Left lung (tissue), 10 donors: ENCODE results near the gene ADAM10. TPM values are rescaled to one million over a fixed set of nuclear protein-coding genes. Genes with fewer than 3 reads are reported as not detected.

Experiments used
- ATAC-seq: fragments of 200-7000 bp; cut with Tn5 transposase; one replicate; pipeline ENCODE4 v1.9.1; 2020; ENCODE audit warnings: moderate library complexity
- DNase-seq, 4 donors: peaks; one replicate each; pipeline ENCODE4 v3.0.0-alpha.2; 2013 to 2020
- H3K27ac ChIP-seq, 2 donors: fragments of 200-600 bp; sonication (generic) in 1 of 2; one replicate each; pipeline versions ENCODE4 v1.5.0 to v1.8.0; 2020 to 2021
- H3K27me3 ChIP-seq, 2 donors: fragments of 200-600 bp; sonication (generic) in 1 of 2; one replicate each; pipeline versions ENCODE4 v1.5.0 to v1.8.0; 2020 to 2021
- H3K36me3 ChIP-seq, 2 donors: fragments of 200-600 bp; sonication (generic) in 1 of 2; one replicate each; pipeline versions ENCODE4 v1.5.0 to v1.8.0; 2020 to 2021
- H3K4me1 ChIP-seq, 2 donors: fragments of 200-600 bp; one replicate each; pipeline ENCODE4 v1.8.0; 2021
- H3K4me3 ChIP-seq, 2 donors: fragments of 200-600 bp; sonication (generic) in 1 of 2; one replicate each; pipeline versions ENCODE4 v1.5.0 to v1.8.0; 2020 to 2021; ENCODE audit warnings: mild to moderate bottlenecking in 1 of 2
- H3K9me3 ChIP-seq, 2 donors: fragments of 200-600 bp; sonication (generic) in 1 of 2; one replicate each; pipeline versions ENCODE4 v1.5.0 to v1.8.0; 2020 to 2021
- CTCF ChIP-seq, 2 donors: fragments of 200-600 bp; sonication (generic) in 1 of 2; IDR thresholded peaks; one replicate each; pipeline versions ENCODE4 v1.5.0 to v1.8.0; 2021; ENCODE audit warnings: antibody characterized with exemption in 2 of 2
- intact Hi-C, 2 donors: fragments of 100-400 bp; cut with DNase I; formaldehyde crosslinking; loops; one replicate each; pipeline versions ENCODE4 v1.11.2 to v1.14.2; 2022
- polyA plus RNA-seq, 6 donors: library from polyadenylated mRNA; unstranded; fragments of 120-200 nt; gene quantifications; one replicate each; pipeline ENCODE4 v1.2.1, GENCODE V29; 2013; ENCODE audit not compliant: insufficient read length in 6 of 6
- total RNA-seq, 2 donors: library from RNA; stranded (reverse); fragmentation: NEBNext Ultra II Directional; extraction: Animal tissue kit (Norgen Biotek cat#: 25700); gene quantifications; one replicate each; pipeline ENCODE4 v1.2.1, GENCODE V29; 2021
- donor health status: DM: no; HTN: yes; CAD: no.
- donor health status: DM: no; HTN: no; CAD: no.

Gene ADAM10
- total and polyA plus RNA-seq, 8 donors, result 130 to 167 (median 156) TPM

- H3K4me3 ChIP-seq, result no peak overlapping the region
- DNase-seq, result no peak
- intact Hi-C loops, result no loop called here
- TF ChIP-seq CTCF (IDR thresholded peaks at IDR 0.05), result no peak
- H3K9me3 ChIP-seq, result no peaks in the 10 kb centered on the region
- no peak overlapping the region for H3K27ac ChIP-seq
- H3K4me1 ChIP-seq, result no peaks in the 10 kb centered on the region
- peaks cover 0 to 7% of the 10 kb centered on the region in 2 donors for H3K36me3 ChIP-seq
- no peak for ATAC-seq
- no peaks in the 10 kb centered on the region for H3K27me3 ChIP-seq
Measured at GRCh38 chr15:58649175-58649574, 100.3 kb downstream of the ADAM10 start.

DNA sequence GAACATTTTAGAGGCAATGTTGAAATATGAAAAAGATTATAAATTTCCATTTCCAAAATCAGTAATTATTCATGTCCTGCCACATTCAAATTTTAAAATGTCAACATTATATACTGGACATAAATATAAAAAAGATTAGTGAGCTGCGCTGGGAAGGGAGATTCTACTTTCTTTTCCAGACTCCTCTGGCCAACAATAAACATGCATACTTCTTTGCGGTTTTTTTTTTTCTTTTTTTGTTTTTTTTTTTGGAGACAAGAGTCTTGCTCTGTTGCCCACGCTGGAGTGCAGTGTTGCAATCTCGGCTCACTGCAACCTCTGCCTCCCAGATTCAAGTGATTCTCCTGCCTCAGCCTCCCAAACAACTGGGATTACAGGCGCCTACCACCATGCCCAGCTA, 105.5 kb downstream of the ADAM10 start:
- ATAC-seq (no peak), DNase-seq (no peak)
- no peak overlapping the region for H3K4me3 ChIP-seq
- no peaks in the 10 kb centered on the region for H3K4me1 ChIP-seq
- peaks cover 0 to 37% of the 10 kb centered on the region in 2 donors for H3K36me3 ChIP-seq
- no peaks in the 10 kb centered on the region for H3K9me3 ChIP-seq
- H3K27ac ChIP-seq, result no peak overlapping the region
- TF ChIP-seq CTCF (IDR thresholded peaks at IDR 0.05), result no peak
- intact Hi-C loops, result no loop called here
- no peaks in the 10 kb centered on the region for H3K27me3 ChIP-seq

- Histone ChIP-seq H3K4me1 (no peaks in the 10 kb centered on the region), H3K27me3 (no peaks in the 10 kb centered on the region), H3K27ac (no peak overlapping the region), H3K4me3 (no peak overlapping the region), H3K9me3 (no peaks in the 10 kb centered on the region), H3K36me3 (peaks cover 0 to 56% of the 10 kb centered on the region in 2 donors)
- ATAC-seq (peak; percentile 85), DNase-seq (peak in 1 of 4 donors; percentile 19)
- no peak for TF ChIP-seq CTCF (IDR thresholded peaks at IDR 0.05)
- intact Hi-C loops, result no loop called here
Measured at GRCh38 chr15:58641660-58642059, 107.8 kb downstream of the ADAM10 start.

DNA sequence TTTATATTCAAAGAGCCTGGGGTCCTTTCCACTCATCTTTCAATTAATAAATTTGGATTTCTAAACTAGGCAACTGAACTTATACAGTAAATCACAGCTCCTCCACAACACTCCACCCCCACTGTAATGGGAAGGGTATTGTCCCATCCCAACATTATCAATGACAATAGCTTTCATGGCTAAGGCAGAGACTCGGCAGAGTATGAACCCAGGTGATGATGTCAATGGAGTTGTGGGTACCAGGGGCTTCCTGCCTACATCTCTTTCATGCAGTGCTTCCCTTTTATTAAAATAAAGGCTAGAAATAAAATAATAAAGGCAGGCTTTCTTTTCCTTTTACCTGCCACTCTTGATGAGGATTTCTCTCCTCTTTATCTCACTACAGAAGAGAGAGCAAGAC, 109.5 kb downstream of the ADAM10 start:
- Histone ChIP-seq H3K4me3 (no peak overlapping the region), H3K36me3 (peaks cover 0 to 62% of the 10 kb centered on the region in 2 donors), H3K9me3 (no peaks in the 10 kb centered on the region), H3K27me3 (no peaks in the 10 kb centered on the region), H3K4me1 (peaks cover 0 to under 1% of the 10 kb centered on the region in 2 donors), H3K27ac (no peak overlapping the region)
- intact Hi-C loops, result no loop called here
- ATAC-seq, result no peak
- TF ChIP-seq CTCF (IDR thresholded peaks at IDR 0.05), result no peak
- DNase-seq, result no peak

DNA sequence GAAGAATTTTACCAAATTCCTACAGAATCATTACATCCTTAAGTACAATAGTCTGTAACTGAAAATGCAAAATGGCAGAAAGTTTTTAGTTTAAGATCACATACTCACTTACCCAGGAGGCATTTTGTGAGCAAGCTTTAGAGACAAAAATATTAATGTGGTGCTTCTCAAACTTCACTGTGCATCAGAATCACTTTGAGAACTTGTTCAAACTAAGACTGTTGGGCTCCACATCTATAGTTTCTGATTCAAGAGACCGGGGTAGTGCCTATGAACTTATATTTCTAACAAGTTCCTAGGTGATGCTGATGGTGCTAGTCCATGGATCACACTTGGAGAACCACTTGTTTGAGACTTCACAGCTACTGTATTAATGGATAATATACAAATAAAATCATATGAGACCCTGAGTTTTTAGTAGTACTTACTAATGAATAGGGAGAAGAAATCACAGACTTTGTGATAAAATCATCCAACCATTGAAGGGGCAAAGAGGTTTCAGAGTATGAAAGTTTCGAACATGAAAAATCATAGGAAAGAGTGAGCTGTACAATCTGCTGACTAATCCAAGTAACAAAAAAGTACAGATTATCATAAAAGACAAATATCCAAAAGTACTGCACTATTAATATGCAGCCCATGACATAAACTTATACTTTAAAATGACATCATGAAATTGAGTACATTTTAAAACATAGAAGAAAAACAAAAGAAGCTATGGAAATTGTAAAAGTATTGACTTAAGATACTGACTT, 110.3 kb downstream of the ADAM10 start:
- intact Hi-C loops, result no loop called here
- Histone ChIP-seq H3K27ac (peak overlapping the region in 1 of 2 donors; percentile 6), H3K27me3 (no peaks in the 10 kb centered on the region), H3K36me3 (peaks cover 0 to 62% of the 10 kb centered on the region in 2 donors), H3K4me1 (peaks cover 0 to 3% of the 10 kb centered on the region in 2 donors), H3K4me3 (no peak overlapping the region), H3K9me3 (no peaks in the 10 kb centered on the region)
- no peak for TF ChIP-seq CTCF (IDR thresholded peaks at IDR 0.05)
- ATAC-seq (no peak), DNase-seq (no peak)
